VCaP (cell line): Measurements from ENCODE around the gene OGN.

Experiments used
- H3K27ac ChIP-seq: fragments of 450-650 bp; 2 replicates; pipeline ENCODE4 v1.5.1; 2017
- TF ChIP-seq, protein P1 (sequence below): fragments of 450-650 bp; conservative IDR thresholded peaks from 2 replicates; pipeline ENCODE4 v1.5.1; 2017; ENCODE audit warnings: mild to moderate bottlenecking, moderate library complexity

Gene OGN

DNA sequence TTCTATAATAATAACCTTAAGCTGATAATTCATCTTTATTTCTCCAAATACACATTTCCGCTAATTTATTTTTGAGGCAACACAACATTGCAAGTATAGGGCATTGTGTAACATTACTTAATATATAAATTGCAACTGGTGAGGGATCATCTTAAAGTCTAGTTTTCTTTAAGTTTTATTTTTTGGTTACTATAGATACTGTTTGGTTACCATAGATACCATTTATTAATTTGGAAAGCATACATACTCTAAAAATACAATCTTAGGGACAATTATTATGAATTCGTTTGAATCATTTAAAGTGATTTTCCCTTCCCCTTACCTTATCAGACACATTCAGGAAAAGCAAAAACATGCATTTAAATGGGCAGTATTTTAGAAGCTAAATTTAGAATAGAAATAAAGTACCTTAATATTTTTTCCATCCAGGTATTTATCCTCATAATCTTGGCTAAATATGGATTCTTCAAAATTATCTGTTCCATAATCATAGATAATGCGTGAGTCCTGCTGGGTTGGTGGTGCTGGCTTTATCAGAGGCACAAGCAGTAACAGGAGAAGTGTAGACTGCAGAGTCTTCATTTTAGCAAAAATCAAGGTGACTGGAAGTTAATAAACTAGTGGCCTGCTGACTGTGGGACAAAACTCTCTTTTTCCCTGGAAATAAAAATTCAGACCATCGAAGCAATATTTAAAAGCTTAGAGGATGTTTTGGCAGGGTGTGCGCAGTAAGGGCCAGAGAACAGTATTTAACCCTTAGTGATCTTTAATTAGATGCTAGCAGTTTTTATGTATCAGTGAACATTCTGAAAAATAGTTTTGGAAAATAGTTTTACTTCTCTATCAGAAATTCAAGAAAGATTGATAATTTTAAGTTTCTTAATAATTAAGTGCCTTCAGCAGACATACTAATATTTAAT, 1.3 kb downstream of the OGN start:
- H3K27ac ChIP-seq = no peak overlapping the region

DNA sequence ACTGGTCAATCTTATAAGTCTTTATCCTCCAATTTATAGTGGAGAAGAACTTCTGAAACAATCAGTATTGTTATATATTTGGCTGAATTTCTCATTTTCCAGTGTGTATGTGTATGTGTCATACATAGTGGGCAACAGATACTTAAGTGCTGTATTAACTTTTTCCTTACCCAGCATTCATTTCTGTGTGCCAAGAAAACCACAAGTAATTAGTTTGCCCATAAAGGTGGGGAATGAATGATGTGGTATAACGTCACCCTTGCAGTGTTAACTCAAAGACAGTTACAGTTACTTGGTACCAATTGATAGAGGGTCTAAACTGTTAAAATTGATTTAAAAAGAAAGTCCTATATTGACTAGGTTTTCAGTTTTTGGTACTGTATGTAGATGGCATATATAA, 2.0 kb downstream of the OGN start:
- TF ChIP-seq, protein P1, sequence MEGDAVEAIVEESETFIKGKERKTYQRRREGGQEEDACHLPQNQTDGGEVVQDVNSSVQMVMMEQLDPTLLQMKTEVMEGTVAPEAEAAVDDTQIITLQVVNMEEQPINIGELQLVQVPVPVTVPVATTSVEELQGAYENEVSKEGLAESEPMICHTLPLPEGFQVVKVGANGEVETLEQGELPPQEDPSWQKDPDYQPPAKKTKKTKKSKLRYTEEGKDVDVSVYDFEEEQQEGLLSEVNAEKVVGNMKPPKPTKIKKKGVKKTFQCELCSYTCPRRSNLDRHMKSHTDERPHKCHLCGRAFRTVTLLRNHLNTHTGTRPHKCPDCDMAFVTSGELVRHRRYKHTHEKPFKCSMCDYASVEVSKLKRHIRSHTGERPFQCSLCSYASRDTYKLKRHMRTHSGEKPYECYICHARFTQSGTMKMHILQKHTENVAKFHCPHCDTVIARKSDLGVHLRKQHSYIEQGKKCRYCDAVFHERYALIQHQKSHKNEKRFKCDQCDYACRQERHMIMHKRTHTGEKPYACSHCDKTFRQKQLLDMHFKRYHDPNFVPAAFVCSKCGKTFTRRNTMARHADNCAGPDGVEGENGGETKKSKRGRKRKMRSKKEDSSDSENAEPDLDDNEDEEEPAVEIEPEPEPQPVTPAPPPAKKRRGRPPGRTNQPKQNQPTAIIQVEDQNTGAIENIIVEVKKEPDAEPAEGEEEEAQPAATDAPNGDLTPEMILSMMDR = no peak
- H3K27ac ChIP-seq = no peak overlapping the region

More for the DNA sequence above, 1.3 kb downstream of the OGN start:
- TF ChIP-seq, protein P1 = no peak

DNA sequence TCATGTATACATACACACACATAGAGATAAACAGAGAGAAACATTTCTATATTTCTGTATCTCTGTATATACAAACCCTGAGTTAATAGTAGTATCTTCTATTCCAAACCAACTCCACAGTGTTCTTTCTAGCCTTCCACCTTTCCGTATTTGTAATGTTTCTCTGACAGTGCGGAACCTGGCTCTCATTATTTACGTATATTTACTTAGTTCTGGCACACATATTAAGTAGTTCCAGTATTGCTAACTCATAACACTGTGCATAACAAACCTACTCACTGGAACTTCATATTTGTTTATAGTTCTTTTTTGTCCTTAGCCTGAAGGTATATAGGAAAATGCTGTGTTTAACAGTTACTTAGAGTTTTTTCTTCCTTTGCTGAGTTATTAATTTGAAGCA, 6.5 kb downstream of the OGN start:
- TF ChIP-seq, protein P1 = no peak
- peak overlapping the region; percentile 26 for H3K27ac ChIP-seq

DNA sequence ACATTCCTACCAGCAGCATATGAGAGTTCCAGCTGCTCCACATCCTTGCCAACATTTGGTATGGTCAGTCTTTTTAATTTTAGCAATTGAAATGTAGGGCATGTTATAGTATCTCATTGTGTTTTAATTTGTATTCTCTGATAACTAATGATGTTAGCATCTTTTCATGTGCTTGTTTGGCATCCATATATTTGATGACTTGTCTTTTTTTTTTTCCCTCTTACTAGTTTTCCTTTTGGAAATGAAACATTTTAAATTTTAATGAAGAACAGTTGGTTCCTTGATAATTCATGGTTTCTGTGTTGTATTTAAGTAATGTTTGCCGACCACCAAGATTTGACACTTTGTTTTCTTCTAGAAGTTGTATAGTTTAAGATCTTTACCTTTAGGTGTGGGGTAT, 8.8 kb downstream of the OGN start:
- TF ChIP-seq, protein P1 = no peak

DNA sequence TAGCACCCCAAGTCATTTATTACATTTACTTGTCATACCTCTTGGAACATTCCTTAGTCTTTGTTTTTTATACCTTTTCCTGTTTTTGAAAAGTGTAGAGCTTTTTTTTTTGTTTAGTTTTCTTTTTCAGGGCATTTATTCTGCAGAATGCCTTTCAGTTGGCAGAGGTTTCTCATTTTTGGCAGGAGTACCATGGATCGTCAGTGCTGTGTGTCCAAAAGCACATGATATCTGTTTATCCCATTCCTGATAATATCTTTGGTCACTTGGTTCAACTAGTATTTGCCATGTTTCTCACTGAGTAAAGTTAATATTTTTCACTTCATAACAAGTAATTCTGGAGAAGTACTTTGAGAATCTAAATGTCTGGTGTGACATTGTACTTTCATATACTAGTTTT, 10.7 kb downstream of the OGN start:
- TF ChIP-seq, protein P1 = no peak
- H3K27ac ChIP-seq = peak overlapping the region; percentile 72

More for the DNA sequence above, 8.8 kb downstream of the OGN start:
- peak overlapping the region; percentile 72 for H3K27ac ChIP-seq

DNA sequence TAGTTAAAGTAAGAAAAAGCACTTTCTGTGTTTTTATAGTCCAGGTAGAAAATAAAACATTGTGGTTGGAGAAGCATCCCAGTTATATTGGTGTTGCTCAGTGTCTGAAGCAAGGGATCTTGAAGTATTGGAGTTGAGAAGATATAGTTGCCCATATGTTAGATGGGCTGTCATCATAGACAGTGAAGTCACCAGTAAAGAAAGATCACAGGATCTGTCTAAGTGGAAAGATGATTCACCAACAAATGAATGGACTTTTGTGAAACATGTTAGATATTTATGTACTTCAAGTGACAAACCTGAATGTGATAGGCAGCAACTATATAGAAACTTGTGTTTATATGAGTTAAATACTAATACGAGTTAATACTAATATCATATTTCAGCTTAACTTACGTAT, 11.7 kb downstream of the OGN start:
- TF ChIP-seq, protein P1 = no peak
- H3K27ac ChIP-seq = peak overlapping the region; percentile 72

DNA sequence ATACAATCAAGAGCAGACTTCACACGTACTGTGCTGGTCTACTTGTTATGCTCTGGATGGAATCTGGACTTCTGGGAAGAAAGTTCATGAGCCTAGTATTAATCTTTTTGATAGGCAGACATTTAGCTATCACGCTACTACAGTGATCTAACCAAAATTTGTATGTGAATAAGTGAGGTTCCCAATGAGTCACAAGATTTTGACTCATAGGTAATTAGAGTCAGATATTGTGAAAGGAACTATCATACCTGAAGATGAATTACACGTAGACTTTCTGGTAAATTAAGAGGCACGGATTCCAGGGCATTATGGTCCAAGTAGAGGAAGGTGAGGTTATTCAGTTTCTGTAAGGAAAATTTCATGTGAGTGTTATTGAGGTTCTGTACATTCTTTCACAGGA, 18.4 kb downstream of the OGN start:
- H3K27ac ChIP-seq = no peak overlapping the region
- TF ChIP-seq, protein P1 = no peak
